Measurements from ENCODE around the gene PPP2R5D. TPM values are rescaled to one million over a fixed set of nuclear protein-coding genes. Genes with fewer than 3 reads are reported as not detected.

The PPP2R5D gene
- polyA plus RNA-seq, 2 of the 4 experiments (the other 2 are of a cell fraction) = 26.5 to 34.6 TPM

DNA sequence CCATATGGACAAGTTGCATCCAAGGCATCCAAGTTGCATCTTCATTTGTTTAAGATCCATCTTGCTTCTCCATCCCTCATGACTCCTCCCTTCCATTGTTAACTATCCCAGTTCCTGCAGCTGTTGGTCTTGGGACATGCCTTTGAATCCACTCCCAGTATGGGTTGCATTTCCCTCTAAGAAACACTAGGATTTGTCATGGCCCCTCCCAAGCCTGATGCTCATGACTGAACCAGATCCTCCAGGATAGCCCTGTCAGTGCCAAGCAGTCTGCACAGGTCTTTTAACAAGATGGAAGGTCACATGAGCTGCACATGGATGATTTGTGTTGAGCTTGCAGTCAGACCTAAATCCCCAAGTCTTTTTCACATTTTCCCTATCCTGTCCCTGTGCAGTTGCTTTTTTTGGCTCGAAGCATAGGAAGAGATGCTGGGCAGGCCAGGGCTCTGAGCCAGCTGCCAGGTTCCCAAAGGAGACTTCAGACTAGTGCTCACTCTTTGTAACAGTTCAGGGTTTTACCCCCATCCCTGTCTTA lies 4.2 kb downstream of the PPP2R5D start:
- CTCF ChIA-PET = interaction anchor here (0.9 to 1.3 kb wide), 2 partner anchors 15 to 66 kb away, joined by 3 to 5 read pairs; no protein-coding TSS in a partner anchor
- POLR2A ChIA-PET = no interaction called here
- TF ChIP-seq, protein P1, sequence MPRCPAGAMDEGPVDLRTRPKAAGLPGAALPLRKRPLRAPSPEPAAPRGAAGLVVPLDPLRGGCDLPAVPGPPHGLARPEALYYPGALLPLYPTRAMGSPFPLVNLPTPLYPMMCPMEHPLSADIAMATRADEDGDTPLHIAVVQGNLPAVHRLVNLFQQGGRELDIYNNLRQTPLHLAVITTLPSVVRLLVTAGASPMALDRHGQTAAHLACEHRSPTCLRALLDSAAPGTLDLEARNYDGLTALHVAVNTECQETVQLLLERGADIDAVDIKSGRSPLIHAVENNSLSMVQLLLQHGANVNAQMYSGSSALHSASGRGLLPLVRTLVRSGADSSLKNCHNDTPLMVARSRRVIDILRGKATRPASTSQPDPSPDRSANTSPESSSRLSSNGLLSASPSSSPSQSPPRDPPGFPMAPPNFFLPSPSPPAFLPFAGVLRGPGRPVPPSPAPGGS (IDR thresholded peaks at IDR 0.05) = no peak
- TF ChIP-seq POLR2A (IDR thresholded peaks at IDR 0.05; ENCODE audit: low read length) (no peak), HDAC2 (IDR thresholded peaks at IDR 0.05) (no peak), FOSL2 (IDR thresholded peaks at IDR 0.05) (no peak), FOSL2 (CRISPR knock-in tag; IDR thresholded peaks at IDR 0.05) (no peak), EHMT2 (IDR thresholded peaks at IDR 0.05; ENCODE audit: low read depth) (no peak), HOXA7 (CRISPR knock-in tag; IDR thresholded peaks at IDR 0.05) (no peak), GATA3 (IDR thresholded peaks at IDR 0.05; ENCODE audit: borderline replicate concordance) (no peak), MYC (IDR thresholded peaks at IDR 0.05; ENCODE audit: borderline replicate concordance, low read length) (no peak), TFCP2L1 (CRISPR knock-in tag; IDR thresholded peaks at IDR 0.05) (no peak), HOXB5 (CRISPR knock-in tag; IDR thresholded peaks at IDR 0.05) (no peak), CBX8 (IDR thresholded peaks at IDR 0.05) (no peak)
- TF ChIP-seq, protein P2, sequence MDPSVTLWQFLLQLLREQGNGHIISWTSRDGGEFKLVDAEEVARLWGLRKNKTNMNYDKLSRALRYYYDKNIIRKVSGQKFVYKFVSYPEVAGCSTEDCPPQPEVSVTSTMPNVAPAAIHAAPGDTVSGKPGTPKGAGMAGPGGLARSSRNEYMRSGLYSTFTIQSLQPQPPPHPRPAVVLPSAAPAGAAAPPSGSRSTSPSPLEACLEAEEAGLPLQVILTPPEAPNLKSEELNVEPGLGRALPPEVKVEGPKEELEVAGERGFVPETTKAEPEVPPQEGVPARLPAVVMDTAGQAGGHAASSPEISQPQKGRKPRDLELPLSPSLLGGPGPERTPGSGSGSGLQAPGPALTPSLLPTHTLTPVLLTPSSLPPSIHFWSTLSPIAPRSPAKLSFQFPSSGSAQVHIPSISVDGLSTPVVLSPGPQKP (IDR thresholded peaks at IDR 0.05; ENCODE audit: low read depth, low read length) = no peak
- TF ChIP-seq, protein P3, sequence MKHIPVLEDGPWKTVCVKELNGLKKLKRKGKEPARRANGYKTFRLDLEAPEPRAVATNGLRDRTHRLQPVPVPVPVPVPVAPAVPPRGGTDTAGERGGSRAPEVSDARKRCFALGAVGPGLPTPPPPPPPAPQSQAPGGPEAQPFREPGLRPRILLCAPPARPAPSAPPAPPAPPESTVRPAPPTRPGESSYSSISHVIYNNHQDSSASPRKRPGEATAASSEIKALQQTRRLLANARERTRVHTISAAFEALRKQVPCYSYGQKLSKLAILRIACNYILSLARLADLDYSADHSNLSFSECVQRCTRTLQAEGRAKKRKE (CRISPR knock-in tag; IDR thresholded peaks at IDR 0.05; ENCODE audit: low read depth) = no peak
- Histone ChIP-seq H3K4me2 (no peak overlapping the region), H3K4me3 (no peak overlapping the region), H3K4me1 (0 out of 3 replicates have a peak, but pooled peaks cover 8% of the 10 kb centered on the region), H3K9me3 (no peaks in the 10 kb centered on the region), H3K27ac (no peak overlapping the region)
- DNase-seq (ENCODE audit: low read depth in 1 of 2, low spot score in 1 of 2) = no peak
- WGBS (ENCODE audit: missing lambda C conversion rate) = 100% methylated on average over 1 of the region's 1 CpG
- no peak for ATAC-seq
- FAIRE-seq = no peak

DNA sequence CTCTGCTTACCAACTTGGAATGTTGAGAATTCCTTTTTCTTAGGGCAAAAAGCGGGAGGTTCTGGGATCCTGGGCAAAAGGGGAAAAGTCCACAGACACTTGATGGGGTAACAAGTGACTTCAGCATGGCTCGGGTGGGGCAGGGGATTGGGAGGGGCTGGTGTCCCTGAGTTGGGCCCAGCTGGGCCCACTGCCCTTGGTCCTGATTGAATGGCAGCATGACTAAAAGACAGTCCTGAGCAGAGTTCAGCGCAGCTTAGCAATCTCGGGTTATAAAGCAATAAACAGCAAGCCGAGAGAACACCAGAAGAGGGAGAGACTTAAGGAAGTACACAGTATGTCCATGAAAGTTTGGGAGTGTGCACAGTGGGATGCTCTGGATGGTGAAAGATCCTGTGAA lies 5.6 kb downstream of the PPP2R5D start:
- H3K4me3 ChIP-seq = no peak overlapping the region
- CTCF ChIA-PET = interaction anchor here (0.6 kb wide), 1 partner anchor 43 kb away, joined by 5 read pairs; no protein-coding TSS in a partner anchor
- ATAC-seq (no peak), FAIRE-seq (no peak), DNase-seq (ENCODE audit: low read depth in 1 of 2, low spot score in 1 of 2) (no peak)
- H3K9me3 ChIP-seq = no peaks in the 10 kb centered on the region
- H3K4me1 ChIP-seq = 0 out of 3 replicates have a peak, but pooled peaks cover 8% of the 10 kb centered on the region
- H3K27ac ChIP-seq = no peak overlapping the region
- WGBS (ENCODE audit: missing lambda C conversion rate) = 98% methylated on average over 5 of the region's 5 CpGs
- H3K4me2 ChIP-seq = no peak overlapping the region
- TF ChIP-seq HEYL (CRISPR knock-in tag; IDR thresholded peaks at IDR 0.05) (no peak), CBX2 (IDR thresholded peaks at IDR 0.05; ENCODE audit: borderline replicate concordance, low read depth) (no peak), CHD2 (IDR thresholded peaks at IDR 0.05; ENCODE audit: low read length, partially characterized antibody) (no peak)
- TF ChIP-seq, protein P4, sequence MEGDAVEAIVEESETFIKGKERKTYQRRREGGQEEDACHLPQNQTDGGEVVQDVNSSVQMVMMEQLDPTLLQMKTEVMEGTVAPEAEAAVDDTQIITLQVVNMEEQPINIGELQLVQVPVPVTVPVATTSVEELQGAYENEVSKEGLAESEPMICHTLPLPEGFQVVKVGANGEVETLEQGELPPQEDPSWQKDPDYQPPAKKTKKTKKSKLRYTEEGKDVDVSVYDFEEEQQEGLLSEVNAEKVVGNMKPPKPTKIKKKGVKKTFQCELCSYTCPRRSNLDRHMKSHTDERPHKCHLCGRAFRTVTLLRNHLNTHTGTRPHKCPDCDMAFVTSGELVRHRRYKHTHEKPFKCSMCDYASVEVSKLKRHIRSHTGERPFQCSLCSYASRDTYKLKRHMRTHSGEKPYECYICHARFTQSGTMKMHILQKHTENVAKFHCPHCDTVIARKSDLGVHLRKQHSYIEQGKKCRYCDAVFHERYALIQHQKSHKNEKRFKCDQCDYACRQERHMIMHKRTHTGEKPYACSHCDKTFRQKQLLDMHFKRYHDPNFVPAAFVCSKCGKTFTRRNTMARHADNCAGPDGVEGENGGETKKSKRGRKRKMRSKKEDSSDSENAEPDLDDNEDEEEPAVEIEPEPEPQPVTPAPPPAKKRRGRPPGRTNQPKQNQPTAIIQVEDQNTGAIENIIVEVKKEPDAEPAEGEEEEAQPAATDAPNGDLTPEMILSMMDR (IDR thresholded peaks at IDR 0.05) = no peak
- POLR2A ChIA-PET = no interaction called here

DNA sequence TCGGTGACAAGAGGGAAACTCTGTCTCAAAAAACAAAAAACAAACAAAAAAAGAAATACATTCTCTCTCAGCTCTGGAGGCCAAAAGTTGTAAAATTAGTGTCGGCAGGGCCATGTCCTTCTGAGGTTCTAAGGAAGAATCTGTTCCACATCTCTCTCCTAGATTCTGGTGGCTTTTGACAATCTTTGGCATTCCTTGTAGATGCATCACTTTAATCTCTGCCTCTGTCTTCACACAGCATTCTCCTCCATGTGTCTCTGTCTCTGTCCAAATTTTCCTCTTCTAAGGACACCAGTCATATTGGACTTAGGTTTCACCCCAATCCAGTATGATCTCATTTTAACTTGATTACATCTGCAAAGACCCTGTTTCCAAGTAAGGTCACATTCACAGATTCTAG lies 9.1 kb downstream of the PPP2R5D start:
- H3K27ac ChIP-seq = no peak overlapping the region
- WGBS (ENCODE audit: missing lambda C conversion rate) = 98% methylated on average over 2 of the region's 2 CpGs
- H3K4me2 ChIP-seq = no peak overlapping the region
- CTCF ChIA-PET = no interaction called here
- ATAC-seq (no peak), DNase-seq (ENCODE audit: low read depth in 1 of 2, low spot score in 1 of 2) (no peak), FAIRE-seq (no peak)
- POLR2A ChIA-PET = no interaction called here
- H3K4me3 ChIP-seq = no peak overlapping the region
- H3K9me3 ChIP-seq = no peaks in the 10 kb centered on the region
- peaks cover 7% of the 10 kb centered on the region; the same call in 2 of the 3 replicates for H3K4me1 ChIP-seq
- TF ChIP-seq, protein P1 (IDR thresholded peaks at IDR 0.05) = no peak
- TF ChIP-seq, protein P5, sequence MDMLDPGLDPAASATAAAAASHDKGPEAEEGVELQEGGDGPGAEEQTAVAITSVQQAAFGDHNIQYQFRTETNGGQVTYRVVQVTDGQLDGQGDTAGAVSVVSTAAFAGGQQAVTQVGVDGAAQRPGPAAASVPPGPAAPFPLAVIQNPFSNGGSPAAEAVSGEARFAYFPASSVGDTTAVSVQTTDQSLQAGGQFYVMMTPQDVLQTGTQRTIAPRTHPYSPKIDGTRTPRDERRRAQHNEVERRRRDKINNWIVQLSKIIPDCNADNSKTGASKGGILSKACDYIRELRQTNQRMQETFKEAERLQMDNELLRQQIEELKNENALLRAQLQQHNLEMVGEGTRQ (IDR thresholded peaks at IDR 0.05) = no peak
- TF ChIP-seq RCOR1 (IDR thresholded peaks at IDR 0.05; ENCODE audit: low read depth, low read length) (no peak), KDM5A (IDR thresholded peaks at IDR 0.05) (no peak), SREBF2 (IDR thresholded peaks at IDR 0.05) (no peak), CEBPB (IDR thresholded peaks at IDR 0.05) (no peak), RARB (CRISPR knock-in tag; IDR thresholded peaks at IDR 0.05) (no peak), HOXB5 (CRISPR knock-in tag; IDR thresholded peaks at IDR 0.05) (no peak), TFCP2L1 (CRISPR knock-in tag; IDR thresholded peaks at IDR 0.05) (no peak), HOXB13 (CRISPR knock-in tag; IDR thresholded peaks at IDR 0.05; ENCODE audit: low read depth) (no peak), EP300 (IDR thresholded peaks at IDR 0.05) (no peak), FOSL2 (IDR thresholded peaks at IDR 0.05) (no peak), FOSL2 (CRISPR knock-in tag; IDR thresholded peaks at IDR 0.05) (no peak), GATA3 (IDR thresholded peaks at IDR 0.05; ENCODE audit: borderline replicate concordance) (no peak), ZC3H11A (IDR thresholded peaks at IDR 0.05) (no peak)
- TF ChIP-seq, protein P3 (CRISPR knock-in tag; IDR thresholded peaks at IDR 0.05; ENCODE audit: low read depth) = no peak
